HEK293 (cell line): ENCODE data around the gene DLGAP3.

Experiments
- CTCF ChIA-PET: fragments of 350-600 bp; formaldehyde crosslinking; extraction: SDS; loops from one replicate; lab custom pipeline; 2021; ENCODE audit warnings: antibody characterized with exemption; lab: Yijun Ruan, JAX
- POLR2A ChIA-PET: fragments of 300-600 bp; formaldehyde crosslinking; extraction: SDS; loops from one replicate; lab custom pipeline; 2020; ENCODE audit warnings: antibody characterized with exemption, inconsistent platforms; lab: Yijun Ruan, JAX
- H3K27ac ChIP-seq: fragments of 200-500 bp; sonication (Bioruptor generic); 2 replicates; pipeline ENCODE4 v1.5.1; 2014; ENCODE audit warnings: low read depth, low read length, control low read depth, inconsistent platforms; ENCODE audit errors: extremely low read depth
- H3K36me3 ChIP-seq, 2 experiments: fragments of 200-500 bp in 1 of 2; sonication (Bioruptor generic) in 1 of 2; 1 replicate in 1 of 2; 2 replicates in 1 of 2; pipeline ENCODE4 v1.5.1; 2014 to 2017; ENCODE audit warnings: inconsistent platforms in 2 of 2, low read length in 2 of 2; ENCODE audit not compliant: control insufficient read depth in 2 of 2, insufficient read depth in 1 of 2
- H3K4me1 ChIP-seq: fragments of 200-500 bp; sonication (Bioruptor generic); 2 replicates; pipeline ENCODE4 v1.5.1; 2014; ENCODE audit warnings: mild to moderate bottlenecking, low read length, inconsistent platforms; ENCODE audit not compliant: control insufficient read depth, insufficient read depth
- H3K4me3 ChIP-seq: 2 replicates; pipeline ENCODE4 v1.5.1; 2011; ENCODE audit warnings: low read depth, mild to moderate bottlenecking, control low read depth, low read length, moderate library complexity
- H3K9me3 ChIP-seq: fragments of 200-500 bp; sonication (Bioruptor generic); 2 replicates; pipeline ENCODE4 v1.5.1; 2014; ENCODE audit warnings: low read depth, low read length, inconsistent platforms; ENCODE audit not compliant: control insufficient read depth, insufficient read depth
- KLF10 ChIP-seq: fragments of 450-650 bp; IDR thresholded peaks from 2 replicates; pipeline ENCODE4 v1.5.1; 2018; ENCODE audit warnings: missing biosample characterization, mild to moderate bottlenecking, missing genetic modification characterization
- KLF17 ChIP-seq: fragments of 450-650 bp; formaldehyde crosslinking; IDR thresholded peaks from 2 replicates; pipeline ENCODE4 v1.5.1; 2016; ENCODE audit warnings: missing biosample characterization, missing genetic modification characterization
- MYNN ChIP-seq: fragments of 450-650 bp; formaldehyde crosslinking; IDR thresholded peaks from 2 replicates; pipeline ENCODE4 v1.5.1; 2016; ENCODE audit warnings: missing biosample characterization, missing genetic modification characterization, borderline replicate concordance
- PRDM10 ChIP-seq: fragments of 450-650 bp; formaldehyde crosslinking; IDR thresholded peaks from 2 replicates; pipeline ENCODE4 v1.5.1; 2016; ENCODE audit warnings: missing biosample characterization, missing genetic modification characterization
- REST ChIP-seq: fragments of 450-650 bp; formaldehyde crosslinking; IDR thresholded peaks from 2 replicates; pipeline ENCODE4 v1.5.1; 2016; ENCODE audit warnings: missing biosample characterization, missing genetic modification characterization
- SCRT2 ChIP-seq: fragments of 450-650 bp; formaldehyde crosslinking; IDR thresholded peaks from 2 replicates; pipeline ENCODE4 v1.5.1; 2016; ENCODE audit warnings: missing biosample characterization, missing genetic modification characterization
- SP3 ChIP-seq: fragments of 450-650 bp; formaldehyde crosslinking; IDR thresholded peaks from 2 replicates; pipeline ENCODE4 v1.5.1; 2016; ENCODE audit warnings: missing biosample characterization, missing genetic modification characterization
- ZBTB21 ChIP-seq: fragments of 450-650 bp; formaldehyde crosslinking; IDR thresholded peaks from 2 replicates; pipeline ENCODE4 v1.5.1; 2017; ENCODE audit warnings: missing biosample characterization, missing genetic modification characterization
- ZNF112 ChIP-seq: fragments of 450-650 bp; formaldehyde crosslinking; IDR thresholded peaks from 2 replicates; pipeline ENCODE4 v1.5.0; 2017; ENCODE audit warnings: missing biosample characterization, missing genetic modification characterization
- ZNF146 ChIP-seq: fragments of 450-650 bp; formaldehyde crosslinking; IDR thresholded peaks from 2 replicates; pipeline ENCODE4 v1.5.1; 2016; ENCODE audit warnings: missing biosample characterization, missing genetic modification characterization
- ZNF148 ChIP-seq: fragments of 450-650 bp; formaldehyde crosslinking; IDR thresholded peaks from 2 replicates; pipeline ENCODE4 v1.5.0; 2017; ENCODE audit warnings: missing biosample characterization, missing genetic modification characterization, borderline replicate concordance
- ZNF16 ChIP-seq: fragments of 450-650 bp; formaldehyde crosslinking; IDR thresholded peaks from 2 replicates; pipeline ENCODE4 v1.5.1; 2016; ENCODE audit warnings: low read depth, missing biosample characterization, missing genetic modification characterization
- ZNF221 ChIP-seq: fragments of 450-650 bp; formaldehyde crosslinking; IDR thresholded peaks from 2 replicates; pipeline ENCODE4 v1.5.1; 2017; ENCODE audit warnings: missing biosample characterization, missing genetic modification characterization, borderline replicate concordance
- ZNF23 ChIP-seq: fragments of 450-650 bp; formaldehyde crosslinking; IDR thresholded peaks from 2 replicates; pipeline ENCODE4 v1.5.1; 2016; ENCODE audit warnings: missing biosample characterization, missing genetic modification characterization, borderline replicate concordance
- ZNF366 ChIP-seq: fragments of 450-650 bp; formaldehyde crosslinking; conservative IDR thresholded peaks from 2 replicates; pipeline ENCODE4 v1.5.1; 2016; ENCODE audit warnings: missing biosample characterization, missing genetic modification characterization
- ZNF48 ChIP-seq: fragments of 450-650 bp; formaldehyde crosslinking; IDR thresholded peaks from 2 replicates; pipeline ENCODE4 v1.5.1; 2016; ENCODE audit warnings: missing biosample characterization, missing genetic modification characterization
- ZNF514 ChIP-seq: fragments of 450-650 bp; formaldehyde crosslinking; IDR thresholded peaks from 2 replicates; pipeline ENCODE4 v1.5.1; 2016; ENCODE audit warnings: missing biosample characterization, missing genetic modification characterization
- ZNF544 ChIP-seq: fragments of 450-650 bp; formaldehyde crosslinking; IDR thresholded peaks from 2 replicates; pipeline ENCODE4 v1.5.0; 2017; ENCODE audit warnings: missing biosample characterization, missing genetic modification characterization
- ZNF549 ChIP-seq: fragments of 450-650 bp; IDR thresholded peaks from 2 replicates; pipeline ENCODE4 v1.5.1; 2018; ENCODE audit warnings: missing biosample characterization, missing genetic modification characterization, mild to moderate bottlenecking, inconsistent platforms, moderate library complexity
- ZNF610 ChIP-seq: fragments of 450-650 bp; formaldehyde crosslinking; IDR thresholded peaks from 2 replicates; pipeline ENCODE4 v1.5.1; 2016; ENCODE audit warnings: missing biosample characterization, missing genetic modification characterization, borderline replicate concordance
- ZNF747 ChIP-seq: fragments of 450-650 bp; formaldehyde crosslinking; IDR thresholded peaks from 2 replicates; pipeline ENCODE4 v1.5.1; 2016; ENCODE audit warnings: missing biosample characterization, missing genetic modification characterization

Gene DLGAP3

GRCh38 chr1:34917017-34917416 is 12.4 kb downstream of the DLGAP3 start:
- H3K9me3 ChIP-seq = no peaks in the 10 kb centered on the region
- POLR2A ChIA-PET = no interaction called here
- no peak overlapping the region for H3K27ac ChIP-seq
- CTCF ChIA-PET = no interaction called here
- no peaks in the 10 kb centered on the region for H3K4me1 ChIP-seq
- H3K4me3 ChIP-seq = no peak overlapping the region
- H3K36me3 ChIP-seq = no peaks in the 10 kb centered on the region
- TF ChIP-seq ZNF610 (tag by site-specific recombination) (no peak), KLF10 (tag by site-specific recombination) (no peak), ZNF23 (tag by site-specific recombination) (no peak)

GRCh38 chr1:34916104-34916503 is 13.3 kb downstream of the DLGAP3 start:
- ChIA-PET POLR2A (no interaction called here), CTCF (interaction anchor here (0.9 kb wide), 1 partner anchor 174 kb away, joined by 4 read pairs; no protein-coding TSS in a partner anchor)
- TF ChIP-seq ZNF112 (tag by site-specific recombination) = no peak
- TF ChIP-seq SCRT2 (tag by site-specific recombination) = no peak
- TF ChIP-seq ZNF549 (tag by site-specific recombination) = no peak
- no peak for TF ChIP-seq ZNF747 (tag by site-specific recombination)
- no peak for TF ChIP-seq KLF17
- TF ChIP-seq ZNF221 (tag by site-specific recombination) = no peak
- TF ChIP-seq ZNF366 (tag by site-specific recombination) = no peak
- TF ChIP-seq REST = no peak
- TF ChIP-seq ZNF48 = no peak
- no peak for TF ChIP-seq SP3 (tag by site-specific recombination)
- TF ChIP-seq ZNF148 (tag by site-specific recombination) = no peak
- TF ChIP-seq ZBTB21 (tag by site-specific recombination) = no peak
- TF ChIP-seq ZNF544 (tag by site-specific recombination) = no peak
- no peak for TF ChIP-seq PRDM10 (tag by site-specific recombination)
- no peak for TF ChIP-seq ZNF514
- TF ChIP-seq ZNF146 (tag by site-specific recombination) = no peak
- no peak for TF ChIP-seq ZNF16 (tag by site-specific recombination)
- no peak for TF ChIP-seq MYNN (tag by site-specific recombination)
- Histone ChIP-seq H3K27ac (no peak overlapping the region), H3K36me3 (no peaks in the 10 kb centered on the region), H3K9me3 (no peaks in the 10 kb centered on the region), H3K4me1 (no peaks in the 10 kb centered on the region), H3K4me3 (no peak overlapping the region)
